ENCODE measurements around the gene PRICKLE1.

Gene PRICKLE1

DNA sequence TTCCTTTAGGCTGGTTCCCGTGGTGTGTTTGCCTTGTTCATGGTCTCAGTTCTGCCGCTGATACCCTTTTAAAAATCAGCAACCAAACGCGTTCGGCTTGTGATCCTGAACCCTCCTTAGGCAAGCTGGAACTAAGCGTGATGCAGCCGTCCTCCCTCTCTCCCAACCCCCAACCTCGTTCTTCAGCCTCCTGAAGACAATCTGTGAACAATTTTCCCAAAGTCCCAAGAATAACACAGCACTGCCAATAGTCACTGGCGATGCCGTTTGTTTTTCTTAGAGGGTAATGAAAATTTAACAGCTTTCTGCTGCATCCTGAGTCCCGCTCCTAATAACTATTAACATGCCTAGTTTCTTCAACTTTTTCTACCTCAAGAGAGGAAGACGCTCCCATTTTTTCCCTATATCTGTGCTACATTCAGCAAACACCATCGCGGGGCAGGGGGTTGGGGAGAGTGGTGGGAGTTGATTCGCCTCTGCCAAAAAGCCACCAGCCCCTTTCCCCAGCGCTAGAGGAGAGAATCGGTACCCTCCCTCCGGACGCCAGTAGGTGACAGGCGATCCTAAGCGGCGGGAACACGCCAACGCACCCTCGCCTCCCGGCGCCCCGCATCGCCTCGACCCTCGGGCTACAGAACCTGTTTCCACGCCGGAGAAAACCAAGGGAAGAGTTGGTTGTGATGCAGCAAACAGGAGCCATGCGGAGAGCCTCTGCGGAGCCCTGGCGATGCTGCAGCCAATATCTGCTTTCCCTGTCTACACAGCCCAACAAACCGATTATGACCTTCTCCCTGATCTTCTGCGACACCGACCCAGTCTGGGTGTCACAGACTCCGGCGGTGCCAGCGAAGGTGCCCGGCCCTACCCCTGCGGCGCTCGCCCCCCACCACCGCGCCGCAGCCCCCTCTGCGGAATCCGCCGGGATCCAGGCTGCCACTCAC is 752 bp downstream of the PRICKLE1 start:
- DNase-seq = no peak

DNA sequence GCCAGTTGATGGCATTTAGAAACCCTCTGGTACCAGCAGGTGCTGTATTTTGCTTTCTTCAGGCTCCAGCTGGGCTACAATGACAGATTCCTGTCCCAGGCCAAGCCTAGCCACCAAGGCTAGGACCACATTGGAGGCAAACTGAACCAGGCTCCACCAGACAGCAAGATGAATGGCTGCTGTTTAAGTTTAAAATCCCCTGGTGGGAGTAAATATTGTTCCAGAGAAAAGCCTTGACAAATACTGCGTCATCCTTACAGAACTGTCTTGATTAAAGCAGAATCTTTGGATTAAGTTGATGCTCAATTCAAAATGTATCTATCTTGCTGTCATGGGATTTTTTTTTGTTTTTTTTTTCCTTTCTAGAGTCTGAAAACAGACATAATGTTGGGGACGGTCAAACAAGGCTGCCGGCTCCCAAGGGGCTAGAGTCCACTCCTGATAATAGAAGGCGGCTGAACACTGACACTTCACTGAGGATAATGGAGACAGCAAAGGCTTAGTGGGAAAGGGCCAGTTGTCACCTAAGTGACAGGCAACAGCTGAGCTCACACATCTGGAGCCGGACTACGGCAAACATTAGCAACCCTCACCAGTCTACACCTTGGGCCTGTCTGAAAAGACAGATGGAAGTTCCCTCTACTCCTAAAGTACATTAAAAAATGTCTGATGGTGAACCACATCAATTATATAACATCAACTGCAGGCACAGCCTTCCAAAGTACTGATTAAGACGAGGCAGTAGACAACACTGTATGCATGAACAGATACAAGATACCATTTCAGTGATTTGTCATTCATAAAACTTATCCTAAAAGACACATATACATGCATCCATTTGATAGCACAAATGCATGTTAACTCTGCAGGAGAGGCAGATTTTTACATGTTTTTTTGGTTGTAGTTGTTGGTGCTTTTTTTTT is 1.7 kb downstream of the PRICKLE1 start:
- DNase-seq = no peak

DNA sequence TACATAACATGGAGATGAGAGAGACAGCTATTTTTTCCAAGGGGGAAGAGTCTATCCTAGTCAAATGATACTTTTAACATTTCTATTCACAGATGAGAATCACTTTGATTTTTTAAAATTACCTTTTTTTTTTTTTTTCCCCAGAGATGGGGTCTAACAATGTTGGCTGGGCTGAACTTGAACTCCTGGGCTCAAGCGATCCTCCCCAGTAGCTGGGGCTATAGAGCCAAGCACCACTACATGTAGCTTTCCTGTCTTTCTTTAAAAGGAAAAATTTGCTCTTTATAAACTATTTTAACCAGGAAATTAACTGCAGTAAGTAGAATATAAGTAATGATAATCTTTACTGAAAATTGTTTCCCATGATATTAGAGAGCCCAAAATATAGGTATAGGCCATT is 3.3 kb downstream of the PRICKLE1 start:
- DNase-seq = no peak

GRCh38 chr12:42585841-42586216 is 3.7 kb downstream of the PRICKLE1 start:
- no peak for DNase-seq

GRCh38 chr12:42585154-42585840 is 4.2 kb downstream of the PRICKLE1 start:
- DNase-seq = no peak

GRCh38 chr12:42584651-42585111 is 4.9 kb downstream of the PRICKLE1 start:
- no peak for DNase-seq

DNA sequence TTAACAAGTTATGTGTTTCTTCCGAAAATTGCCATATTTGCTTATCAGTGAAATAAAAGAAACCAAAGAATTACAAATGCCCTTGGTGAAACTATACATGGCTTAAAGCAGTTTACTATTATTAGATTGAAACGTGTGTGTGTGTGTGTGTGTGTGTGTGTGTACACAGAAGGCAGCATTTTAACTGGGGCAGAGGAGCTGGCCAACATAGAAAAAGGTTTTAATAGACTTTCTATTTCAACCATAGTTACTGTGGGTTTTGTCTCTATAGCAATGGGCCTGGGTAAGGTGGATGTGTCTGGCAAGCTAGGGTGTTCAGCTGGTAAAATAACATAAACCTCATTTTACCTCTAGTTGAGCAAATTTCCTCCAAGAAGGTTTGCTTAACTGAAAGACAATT is 6.5 kb downstream of the PRICKLE1 start:
- no peak for DNase-seq

DNA sequence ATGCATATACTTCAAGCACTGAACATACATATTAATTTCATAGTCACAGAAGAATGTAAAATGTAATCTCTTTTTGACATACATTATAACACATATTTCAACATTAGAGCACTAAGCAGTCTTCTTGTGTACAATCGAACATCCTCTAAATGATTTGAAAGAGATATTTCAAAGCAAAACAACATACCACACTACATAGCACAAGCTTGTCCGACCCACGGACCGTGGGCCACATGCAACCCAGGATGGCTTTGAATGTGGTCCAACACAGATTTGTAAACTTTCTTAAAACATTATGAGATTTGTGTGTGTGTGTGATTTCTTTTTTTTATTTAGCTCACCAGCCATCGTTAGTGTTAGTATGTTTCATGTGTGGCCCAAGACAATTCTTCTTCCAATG is 7.0 kb downstream of the PRICKLE1 start:
- no peak for DNase-seq

DNA sequence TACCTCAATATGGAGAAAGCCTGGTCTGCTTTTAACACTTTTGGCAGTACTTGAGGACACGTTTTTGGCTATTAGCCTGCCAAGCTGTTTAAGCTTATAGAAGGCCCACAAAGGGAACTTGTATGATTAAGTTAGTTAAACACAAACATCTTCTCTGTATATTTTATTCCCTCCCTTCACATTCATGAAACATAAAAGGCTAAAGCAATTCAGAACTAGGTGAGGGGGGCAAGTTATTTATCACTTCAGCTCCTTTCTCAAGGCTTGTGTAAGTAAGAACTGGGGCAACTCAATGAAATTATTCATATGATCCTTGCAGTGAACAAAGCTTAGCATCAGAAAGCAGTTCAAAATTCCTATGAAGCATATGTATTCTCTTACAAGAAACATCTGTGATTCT is 7.5 kb downstream of the PRICKLE1 start:
- no peak for DNase-seq

GRCh38 chr12:42576374-42576773 is 13.2 kb downstream of the PRICKLE1 start:
- no peak for DNase-seq

DNA sequence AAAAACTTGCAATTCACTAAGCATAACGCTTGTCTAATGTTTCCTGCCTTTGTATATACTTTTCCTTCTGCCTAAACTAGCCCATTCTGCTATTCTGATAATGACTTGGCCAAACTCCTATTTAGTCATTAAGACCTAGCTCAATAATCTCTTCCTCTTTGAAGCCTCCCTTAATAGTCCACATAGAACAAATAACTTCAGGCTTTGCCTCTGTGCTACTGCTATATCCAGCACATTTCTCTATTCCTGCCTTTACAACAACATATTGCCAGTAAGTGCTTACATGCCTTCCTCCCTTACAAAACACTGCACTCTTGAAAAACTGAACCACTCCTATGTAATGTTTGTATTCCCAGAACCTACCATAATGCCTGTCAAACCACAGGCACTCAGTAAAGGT is 13.8 kb downstream of the PRICKLE1 start:
- DNase-seq = no peak

DNA sequence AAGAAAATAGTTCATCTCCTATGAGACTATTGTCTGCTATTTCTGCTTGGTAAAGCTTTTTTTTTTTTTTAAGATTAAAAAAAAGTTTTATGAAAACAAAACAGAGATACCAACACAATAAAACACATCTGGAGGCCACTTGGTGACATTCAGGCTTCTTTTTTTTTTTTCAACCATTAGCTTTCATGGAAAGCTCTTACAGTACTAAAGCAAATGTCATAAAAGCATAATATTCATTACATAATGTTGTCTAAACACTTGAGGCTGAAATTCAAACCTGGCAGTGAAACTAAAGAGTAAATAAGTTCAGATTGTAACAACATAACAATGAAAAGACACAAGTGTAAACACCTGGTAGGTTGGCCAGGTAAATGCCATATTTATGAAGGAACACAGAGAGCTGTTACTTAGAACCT is 14.7 kb downstream of the PRICKLE1 start:
- DNase-seq = no peak

- no peak for DNase-seq
These were observed 18.1 kb downstream of the PRICKLE1 start for GRCh38 chr12:42571327-42572009.

DNA sequence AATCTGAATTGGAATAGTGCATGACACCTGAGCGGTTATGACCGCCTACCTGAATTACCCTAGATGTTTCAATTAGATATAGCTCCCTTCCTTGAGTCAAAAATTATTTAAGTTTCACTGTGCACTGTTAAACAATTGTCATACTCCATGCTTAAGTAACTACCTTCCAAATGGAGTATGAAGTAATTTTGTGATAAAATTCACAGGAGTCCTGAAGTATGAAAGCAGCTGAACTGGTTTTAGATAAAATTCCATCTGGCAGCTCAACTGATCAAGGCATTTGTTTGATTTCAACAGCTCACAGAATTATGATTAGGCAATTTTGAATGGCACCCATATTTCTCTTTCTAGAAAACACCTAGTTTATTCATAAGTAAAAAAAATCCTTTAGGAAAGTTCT is 19.5 kb downstream of the PRICKLE1 start:
- DNase-seq = no peak

GRCh38 chr12:42568952-42569915 is 20.3 kb downstream of the PRICKLE1 start:
- peak; percentile 17 for DNase-seq

DNA sequence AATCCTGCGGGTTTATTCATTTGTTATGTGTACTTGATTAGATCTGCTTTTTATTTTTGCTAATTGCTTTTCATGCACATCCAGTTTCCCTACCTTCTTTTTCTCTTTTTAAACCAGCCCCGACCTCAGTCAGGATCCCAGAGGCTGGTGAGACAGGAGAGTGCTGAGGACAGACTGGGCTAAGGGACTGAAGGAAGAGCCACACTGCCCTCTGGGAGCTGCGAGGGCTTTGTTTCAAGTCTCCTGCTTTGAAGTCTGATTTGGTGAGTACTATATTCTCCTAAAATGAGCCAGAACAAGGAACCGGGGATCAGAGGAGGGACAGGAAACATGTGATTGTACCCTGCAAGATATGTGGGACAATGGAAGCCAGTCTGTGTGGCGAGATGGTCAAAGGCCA is 23.9 kb downstream of the PRICKLE1 start:
- DNase-seq = no peak

GRCh38 chr12:42564996-42565395 is 24.6 kb downstream of the PRICKLE1 start:
- no peak for DNase-seq

GRCh38 chr12:42564556-42564955 is 25.0 kb downstream of the PRICKLE1 start:
- DNase-seq = no peak

- DNase-seq = no peak
These were observed 28.6 kb downstream of the PRICKLE1 start for GRCh38 chr12:42560977-42561376.

DNA sequence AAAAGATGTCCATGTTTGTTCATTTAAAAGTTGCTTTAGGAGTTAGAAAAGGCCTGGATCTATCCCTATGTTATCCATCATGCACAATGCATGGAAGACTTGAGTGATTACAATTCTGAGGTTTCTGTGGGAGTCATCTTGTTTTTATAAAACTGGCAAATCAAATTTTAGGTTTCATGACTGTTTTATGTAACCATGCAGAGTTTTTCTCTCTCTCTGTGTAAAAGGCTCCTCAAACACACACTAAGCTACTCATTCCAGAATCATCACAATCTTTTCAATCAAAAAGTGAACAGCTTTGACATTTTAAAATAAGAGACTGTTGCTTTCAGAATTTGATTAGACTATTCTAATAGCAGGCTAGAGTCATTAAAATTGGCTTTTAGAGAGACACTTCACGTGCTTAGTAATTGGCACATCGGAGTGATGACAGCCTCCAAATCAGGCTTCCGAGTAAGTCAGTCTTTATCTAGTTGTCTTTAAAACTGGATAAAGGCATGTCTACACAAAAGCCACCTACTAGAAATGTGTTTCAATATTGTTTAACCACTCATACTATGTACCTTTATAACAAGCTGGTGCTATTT is 31.9 kb downstream of the PRICKLE1 start:
- DNase-seq = no peak

- DNase-seq = no peak
These were observed 32.6 kb downstream of the PRICKLE1 start for GRCh38 chr12:42556917-42557316.

All from CD4-positive, alpha-beta T cell treated with Interleukin-4 for 4 hours (primary cell).